NOMO-1 treated with dmso at 0.1 percent for 144 hours (cell line): ENCODE measurements around the gene MMS22L.

Experiments used
- DNase-seq: peaks from one replicate; lab custom pipeline; 2025; ENCODE audit not compliant: unreplicated experiment; lab: John Stamatoyannopoulos, UW

The MMS22L gene

DNA sequence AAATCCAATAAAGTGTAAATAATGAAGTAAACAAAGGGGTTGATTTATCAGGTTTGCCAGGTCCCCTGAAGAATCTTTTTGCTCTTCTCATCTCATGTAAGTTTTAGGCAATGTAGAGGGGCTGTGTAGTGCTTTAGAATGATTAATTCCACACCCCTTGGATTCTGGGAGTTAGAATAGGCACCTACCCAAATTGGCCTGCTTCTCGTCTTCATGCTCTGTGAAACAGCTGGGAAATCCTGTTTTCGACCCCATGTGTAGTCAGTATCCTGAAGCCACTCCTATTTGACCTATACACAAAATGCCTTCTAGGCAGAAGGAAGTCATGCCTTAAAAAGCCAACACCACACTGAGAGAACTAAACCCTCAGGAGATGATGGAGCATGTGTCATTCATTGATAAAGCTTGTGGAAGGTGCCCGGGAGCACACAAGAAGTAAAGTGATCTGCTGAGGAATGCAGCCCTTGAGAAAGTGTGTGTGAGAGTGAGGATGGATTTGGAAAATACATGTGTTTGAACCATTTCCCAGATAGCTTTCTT lies 187.6 kb downstream of the MMS22L start:
- no peak for DNase-seq

DNA sequence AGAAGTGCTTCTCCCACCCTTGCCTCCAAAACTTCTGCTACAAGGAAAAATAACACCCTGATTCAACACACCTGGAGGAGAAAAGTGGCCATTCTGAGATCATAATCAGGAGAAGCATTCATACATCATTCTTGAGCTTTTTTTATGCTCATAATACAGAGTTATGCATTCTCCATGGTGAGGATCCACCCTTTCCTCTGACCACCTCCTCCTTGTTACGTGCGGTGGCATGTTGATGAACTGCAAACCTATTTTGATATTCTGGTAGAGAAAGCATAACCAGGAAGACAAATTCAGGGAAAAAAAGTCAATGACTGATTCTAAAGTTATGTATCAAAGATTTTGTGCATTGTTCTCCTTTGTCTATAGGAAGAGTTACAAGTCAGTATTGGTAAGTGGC lies 188.6 kb downstream of the MMS22L start:
- DNase-seq: no peak

DNA sequence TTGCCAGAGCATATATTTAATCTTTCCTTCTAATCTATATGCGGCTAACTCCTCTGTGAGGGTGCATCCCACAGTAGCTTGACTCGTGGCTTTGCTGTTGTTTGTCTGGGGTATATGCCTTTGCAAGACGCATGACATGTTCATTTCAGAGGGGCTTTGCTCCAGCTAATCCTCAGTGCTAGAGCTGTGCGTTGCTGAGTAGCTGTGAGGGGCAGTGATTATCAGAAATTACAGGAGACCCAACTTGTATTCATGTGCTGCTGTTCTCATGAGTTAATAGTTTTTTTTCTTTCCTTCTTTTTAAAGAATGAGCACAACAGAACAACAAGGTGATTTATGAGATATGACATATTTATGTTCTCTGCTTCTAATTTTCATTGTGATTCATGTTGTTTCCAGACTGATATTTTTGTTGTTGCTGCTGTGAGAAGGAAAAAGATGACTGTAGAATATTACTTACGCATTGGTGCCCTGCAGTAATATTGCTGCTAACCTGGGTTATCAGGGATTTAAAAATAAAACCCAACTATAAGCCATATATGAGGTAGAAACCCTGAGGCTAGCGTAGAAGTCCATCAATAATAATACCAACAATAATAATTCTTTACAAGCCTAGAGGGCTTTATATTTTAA lies 190.2 kb downstream of the MMS22L start:
- DNase-seq: no peak
